Suppressor macrophage treated with lipopolysaccharide for 4 hours (primary cell): ENCODE measurements around the gene ST8SIA2.

Source experiments
- DNase-seq: peaks from one replicate; pipeline ENCODE4 v3.0.0-alpha.2; 2020

Gene ST8SIA2

GRCh38 chr15:92499731-92500530, 106.2 kb downstream of the ST8SIA2 start:
- DNase-seq = no peak

DNA sequence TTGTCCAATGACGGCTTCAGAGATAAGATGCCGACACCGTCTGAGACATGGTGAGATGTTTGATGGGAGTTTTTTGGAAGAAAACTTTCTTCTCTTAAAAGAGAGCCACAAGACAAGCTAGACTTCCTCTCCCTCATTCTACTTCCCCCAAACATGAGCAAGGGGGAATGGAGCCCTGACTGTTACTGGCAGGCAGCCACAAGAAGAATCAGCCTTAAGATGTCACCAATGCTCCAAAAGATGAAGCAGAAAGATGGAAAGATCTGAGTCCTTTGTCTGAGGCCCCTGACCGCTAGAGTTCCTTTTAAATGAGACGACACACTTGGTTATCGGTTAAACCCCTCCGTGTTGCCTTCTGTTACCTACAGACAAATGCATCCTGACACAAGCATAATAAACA, 108.7 kb downstream of the ST8SIA2 start:
- DNase-seq = no peak

- no peak for DNase-seq
Observed at GRCh38 chr15:92502930-92503857, 109.5 kb downstream of the ST8SIA2 start.

- no peak for DNase-seq
Observed at GRCh38 chr15:92503889-92504288, 110.2 kb downstream of the ST8SIA2 start.

- no peak for DNase-seq
Observed at GRCh38 chr15:92505611-92506010, 111.9 kb downstream of the ST8SIA2 start.

DNA sequence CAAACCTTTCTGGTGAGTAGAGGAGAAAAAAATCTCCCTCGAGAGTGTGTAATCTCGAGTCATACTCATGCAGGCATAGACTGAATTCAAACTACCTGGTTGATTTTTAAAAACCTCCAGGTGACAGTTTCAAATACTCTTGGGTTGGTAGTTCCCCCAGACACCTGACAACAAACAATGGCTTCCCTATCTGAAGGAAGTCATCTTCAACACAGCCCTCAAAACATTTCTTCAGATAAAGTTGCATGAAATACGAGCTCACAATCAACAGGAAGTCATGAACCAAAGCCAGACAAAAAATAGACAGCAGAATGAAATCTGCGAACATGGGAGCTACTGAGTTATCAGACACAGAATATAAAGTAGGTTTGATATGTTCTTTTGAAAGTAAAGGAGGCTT, 112.8 kb downstream of the ST8SIA2 start:
- no peak for DNase-seq

- DNase-seq = no peak
Observed at GRCh38 chr15:92510163-92510882, 116.6 kb downstream of the ST8SIA2 start.
